GM19372 (cell line): ENCODE data around the gene SEC14L1.
A peak's percentile ranks its signal among the peaks of the same experiment; 100 is the strongest.

ENCODE experiments used
- ATAC-seq: cut with Tn5 transposase; IDR thresholded peaks from one replicate; pipeline ENCODE4 v1.9.1; 2021; ENCODE audit warnings: mild to moderate bottlenecking, low read depth, moderate library complexity; ENCODE audit not compliant: unreplicated experiment

The SEC14L1 gene

DNA sequence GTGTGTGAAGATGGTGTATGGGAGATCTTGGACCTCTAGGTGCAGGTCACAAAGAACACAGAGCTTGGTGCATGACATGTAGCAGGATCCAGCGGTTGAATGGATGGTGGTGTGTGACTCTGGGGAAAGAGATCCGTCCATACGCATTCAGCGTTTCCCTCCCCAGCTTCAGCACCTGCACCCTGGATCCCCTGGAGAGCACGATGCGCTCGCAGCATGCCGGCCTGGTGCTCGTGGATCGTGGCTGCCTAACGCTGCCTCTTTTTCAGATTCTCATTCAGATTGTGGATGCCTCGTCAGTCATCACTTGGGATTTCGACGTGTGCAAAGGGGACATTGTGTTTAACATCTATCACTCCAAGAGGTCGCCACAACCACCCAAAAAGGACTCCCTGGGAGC, 70.9 kb downstream of the SEC14L1 start:
- ATAC-seq: no peak

DNA sequence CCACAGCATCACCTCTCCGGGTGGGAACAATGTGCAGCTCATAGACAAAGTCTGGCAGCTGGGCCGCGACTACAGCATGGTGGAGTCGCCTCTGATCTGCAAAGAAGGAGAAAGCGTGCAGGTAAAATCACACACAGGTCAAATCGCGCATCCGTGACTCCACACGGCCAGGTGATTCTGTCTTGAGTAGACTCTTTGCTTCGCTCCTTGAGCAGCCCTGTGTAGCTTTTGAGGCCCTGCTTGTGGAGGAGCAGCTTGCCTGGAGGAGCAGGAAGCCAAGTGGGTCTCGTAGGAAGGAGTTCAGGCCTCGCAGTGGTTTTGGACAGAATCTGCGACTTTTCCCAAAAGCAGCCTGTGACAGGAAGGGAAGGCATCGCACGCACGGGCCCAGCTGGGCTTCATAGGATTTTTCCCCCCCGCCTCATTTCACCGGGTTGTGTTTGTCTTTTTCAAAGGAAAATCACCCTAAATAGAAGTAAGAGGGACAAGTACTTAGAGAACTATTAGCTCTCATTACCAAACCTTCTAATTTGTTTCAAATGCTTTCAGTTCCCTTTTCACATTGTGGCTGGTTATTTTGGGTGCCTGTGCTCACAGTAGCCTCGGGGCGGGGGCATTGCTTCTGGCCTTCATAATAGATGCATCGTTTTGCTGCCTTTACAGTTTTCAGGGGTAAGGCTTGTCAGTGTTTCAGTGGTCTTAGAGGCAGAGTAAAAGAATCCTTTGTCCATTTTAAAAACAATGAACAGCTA, 71.5 kb downstream of the SEC14L1 start:
- peak; percentile 83 for ATAC-seq

DNA sequence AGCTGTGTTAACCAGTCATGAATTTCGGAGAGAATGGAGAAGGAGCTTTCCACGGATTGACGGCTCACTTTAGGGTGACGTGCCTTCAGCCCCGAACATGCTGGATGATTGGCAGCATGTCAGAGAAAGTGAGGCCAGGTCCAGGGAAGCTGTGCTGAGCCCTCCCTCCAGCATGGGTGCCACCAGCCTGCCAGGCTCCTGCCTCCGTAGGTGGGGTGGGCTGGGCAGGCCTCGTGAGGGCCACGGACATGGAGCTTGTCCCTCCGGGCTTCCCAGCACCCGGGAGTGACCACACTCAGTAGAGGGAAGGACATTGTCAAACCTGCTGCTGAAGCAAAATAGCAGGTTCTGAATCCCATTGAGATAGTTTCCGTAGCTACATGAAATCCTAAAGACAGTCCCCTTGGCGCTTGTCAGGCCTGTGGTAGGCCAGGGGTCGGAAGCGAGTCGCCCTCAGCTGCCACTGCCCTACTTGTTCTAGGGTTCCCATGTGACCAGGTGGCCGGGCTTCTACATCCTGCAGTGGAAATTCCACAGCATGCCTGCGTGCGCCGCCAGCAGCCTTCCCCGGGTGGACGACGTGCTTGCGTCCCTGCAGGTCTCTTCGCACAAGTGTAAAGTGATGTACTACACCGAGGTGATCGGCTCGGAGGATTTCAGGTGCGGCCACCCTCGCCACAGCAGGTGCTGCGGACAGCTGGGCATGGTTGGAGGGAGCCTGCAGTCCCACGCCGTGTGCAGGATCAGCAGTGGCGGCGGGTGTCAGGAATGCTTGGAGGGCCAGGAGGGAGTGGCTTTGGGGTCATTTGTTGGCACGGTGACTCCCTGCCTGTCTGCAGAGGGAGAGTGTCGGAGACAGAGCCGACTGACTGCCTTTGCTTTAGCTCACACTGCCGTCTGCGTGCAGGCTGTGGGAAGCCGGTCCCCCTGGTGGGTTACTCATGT, 72.3 kb downstream of the SEC14L1 start:
- no peak for ATAC-seq

DNA sequence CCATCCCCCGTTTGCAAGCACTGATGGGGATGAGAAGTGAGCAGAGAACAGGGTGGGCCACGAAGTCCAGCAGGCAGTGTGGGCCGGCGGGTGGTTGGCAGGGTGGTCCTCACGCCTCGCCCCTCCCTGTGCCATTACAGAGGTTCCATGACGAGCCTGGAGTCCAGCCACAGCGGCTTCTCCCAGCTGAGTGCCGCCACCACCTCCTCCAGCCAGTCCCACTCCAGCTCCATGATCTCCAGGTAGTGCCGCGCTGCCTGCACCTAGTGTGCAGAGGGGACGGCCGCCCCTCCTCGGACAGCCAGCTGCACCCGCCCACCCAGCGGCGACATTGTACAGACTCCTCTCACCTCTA, 73.0 kb downstream of the SEC14L1 start:
- ATAC-seq: no peak

DNA sequence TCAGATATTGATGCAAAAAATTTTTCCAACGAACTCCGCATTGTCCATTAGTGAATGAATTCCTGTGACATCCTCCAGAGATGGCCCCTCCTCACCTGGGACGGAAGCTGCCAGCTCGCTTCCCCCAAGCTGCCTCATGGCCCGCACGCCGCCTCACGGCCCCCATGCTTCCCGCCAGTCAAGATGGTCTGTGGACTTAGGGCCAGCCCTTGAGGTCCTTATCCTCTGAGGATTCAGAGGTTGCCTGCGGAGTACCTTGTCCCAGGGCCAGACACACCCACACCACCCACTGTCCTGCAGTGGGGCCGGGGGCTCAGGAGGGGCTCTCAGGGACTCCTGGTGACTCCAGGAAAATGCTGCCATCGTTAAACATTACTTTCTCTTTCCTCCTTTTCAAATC, 73.6 kb downstream of the SEC14L1 start:
- no peak for ATAC-seq

DNA sequence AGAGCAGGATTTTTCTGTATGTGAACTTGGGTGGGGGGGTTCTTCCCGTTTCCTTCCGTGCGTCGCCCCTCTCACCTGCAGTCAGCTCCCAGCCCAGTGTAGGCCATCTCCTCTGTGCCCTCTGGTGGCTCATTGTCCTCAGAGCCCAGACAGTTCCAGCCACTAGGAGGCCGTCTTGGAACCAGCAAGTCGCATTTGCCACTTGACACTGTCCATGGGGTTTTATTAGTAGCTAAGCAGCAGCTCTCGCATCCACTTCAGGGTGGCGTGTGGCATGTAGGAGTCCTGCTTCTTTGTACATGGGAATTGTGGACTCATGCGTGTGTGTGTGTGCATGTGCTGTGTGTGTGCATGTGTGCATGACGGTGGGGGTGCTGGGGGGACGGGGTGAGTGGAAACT, 74.0 kb downstream of the SEC14L1 start:
- no peak for ATAC-seq

DNA sequence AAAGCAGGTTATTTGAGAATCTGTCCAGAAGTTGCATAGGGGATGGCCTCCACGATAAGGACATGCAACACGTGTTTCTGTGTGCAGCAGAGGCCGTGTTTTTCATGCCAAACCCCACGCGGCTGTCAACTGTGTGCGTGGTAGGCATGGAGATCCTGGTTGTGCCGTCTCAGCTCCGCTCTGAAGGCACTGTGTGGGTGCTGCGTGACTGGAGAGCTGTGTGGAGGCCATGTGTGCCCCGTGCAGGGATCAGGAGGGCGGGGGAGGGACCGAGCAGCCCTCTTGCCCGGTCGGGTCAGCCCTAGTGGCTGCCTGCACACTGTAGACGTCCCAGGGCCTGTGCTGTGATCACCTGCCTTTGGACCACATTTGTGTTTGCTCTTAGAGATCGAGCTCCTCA, 74.5 kb downstream of the SEC14L1 start:
- ATAC-seq: no peak

DNA sequence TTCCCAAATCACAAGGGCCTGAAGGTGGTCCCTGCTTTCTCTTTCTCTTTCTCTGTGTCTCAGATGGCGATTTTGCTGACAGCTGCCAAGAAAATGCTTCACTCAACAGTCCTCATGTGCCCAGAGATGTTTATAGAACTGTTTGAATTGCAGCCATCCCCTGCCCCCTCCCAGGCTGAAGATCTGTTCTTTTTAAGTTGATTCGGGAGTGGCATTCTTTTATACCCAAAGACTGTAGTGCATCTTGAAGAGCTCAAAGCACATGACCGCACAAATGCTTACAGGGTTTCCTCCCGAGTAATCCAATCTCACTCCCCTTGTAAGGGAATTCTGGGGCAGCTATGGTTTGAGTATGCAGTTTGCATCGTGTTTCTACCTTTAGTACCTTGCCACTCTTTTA, 75.7 kb downstream of the SEC14L1 start:
- no peak for ATAC-seq

DNA sequence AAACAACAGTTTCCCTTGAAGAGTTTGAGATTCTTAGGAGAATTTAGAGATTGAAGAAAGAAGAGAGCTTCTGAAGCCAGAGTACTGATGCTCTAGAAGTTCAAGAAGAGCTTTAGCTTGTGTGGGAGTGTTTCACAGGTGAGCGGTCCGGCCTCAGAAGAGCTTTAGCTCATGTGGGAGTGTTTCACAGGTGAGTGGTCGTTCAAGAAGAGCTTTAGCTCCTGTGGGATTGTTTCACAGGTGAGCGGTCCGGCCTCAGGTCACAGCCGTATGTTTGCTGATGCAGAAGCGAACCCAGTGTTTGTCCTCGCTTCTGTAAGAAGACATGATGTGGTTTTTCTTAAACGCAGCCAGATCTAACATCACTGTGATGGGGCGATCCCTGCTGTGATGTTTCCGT, 76.4 kb downstream of the SEC14L1 start:
- no peak for ATAC-seq

DNA sequence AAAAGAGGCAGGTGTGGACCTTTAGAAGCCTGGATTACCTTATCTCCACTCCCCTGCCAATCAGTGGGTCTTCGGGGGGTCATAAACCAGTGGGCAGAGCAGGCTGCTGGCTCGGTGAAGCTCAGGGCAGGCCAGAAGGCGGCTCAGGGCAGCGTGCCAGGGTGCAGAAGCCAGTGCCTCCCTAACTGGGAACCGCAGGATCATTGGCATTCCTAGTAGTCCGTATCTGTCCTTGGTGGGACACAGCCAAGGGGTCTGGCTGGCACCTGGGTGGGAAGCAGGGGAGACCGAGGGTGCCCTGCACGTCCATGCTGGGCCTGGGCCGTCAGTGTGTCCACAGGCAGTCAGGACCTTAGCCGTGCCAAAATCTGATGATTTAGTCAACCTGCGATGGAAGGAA, 76.8 kb downstream of the SEC14L1 start:
- ATAC-seq: no peak

DNA sequence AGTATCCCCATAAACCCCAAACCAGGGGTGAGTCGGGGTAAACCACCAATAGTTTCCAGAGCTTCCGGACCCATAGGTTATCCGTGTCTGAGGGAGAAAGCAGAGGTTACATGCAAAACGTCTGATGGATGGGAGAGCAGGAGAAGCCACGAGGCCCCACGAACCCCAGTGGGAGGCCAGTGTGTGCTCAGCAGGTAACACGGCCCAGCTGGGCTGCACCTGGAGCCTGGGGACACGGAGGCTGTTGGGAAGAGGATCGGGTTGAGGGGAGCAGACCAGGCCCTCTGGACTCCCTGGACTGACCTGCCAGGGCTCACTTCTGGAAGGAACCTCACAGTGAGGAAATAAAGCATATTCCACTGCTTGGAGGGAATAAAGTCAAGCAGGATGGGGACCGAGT, 78.1 kb downstream of the SEC14L1 start:
- no peak for ATAC-seq

DNA sequence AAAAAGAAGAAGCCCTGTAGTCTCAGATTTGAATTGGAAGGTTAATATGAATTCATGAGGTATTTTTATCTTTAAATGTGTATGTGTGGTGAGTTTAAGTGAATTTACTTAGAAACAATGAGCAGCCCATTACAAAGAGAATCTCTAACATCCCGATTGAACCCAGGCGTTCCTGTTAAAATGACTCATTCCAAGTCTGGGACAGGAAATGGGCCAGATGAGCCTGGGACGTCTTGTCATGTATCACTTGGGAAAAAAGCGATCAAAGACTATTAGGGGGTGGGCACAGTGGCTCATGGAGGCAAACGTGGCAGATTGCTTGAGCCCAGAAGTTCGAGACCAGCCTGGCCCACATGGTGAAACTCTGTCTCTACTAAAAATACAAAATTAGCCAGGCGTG, 81.6 kb downstream of the SEC14L1 start:
- ATAC-seq: no peak

DNA sequence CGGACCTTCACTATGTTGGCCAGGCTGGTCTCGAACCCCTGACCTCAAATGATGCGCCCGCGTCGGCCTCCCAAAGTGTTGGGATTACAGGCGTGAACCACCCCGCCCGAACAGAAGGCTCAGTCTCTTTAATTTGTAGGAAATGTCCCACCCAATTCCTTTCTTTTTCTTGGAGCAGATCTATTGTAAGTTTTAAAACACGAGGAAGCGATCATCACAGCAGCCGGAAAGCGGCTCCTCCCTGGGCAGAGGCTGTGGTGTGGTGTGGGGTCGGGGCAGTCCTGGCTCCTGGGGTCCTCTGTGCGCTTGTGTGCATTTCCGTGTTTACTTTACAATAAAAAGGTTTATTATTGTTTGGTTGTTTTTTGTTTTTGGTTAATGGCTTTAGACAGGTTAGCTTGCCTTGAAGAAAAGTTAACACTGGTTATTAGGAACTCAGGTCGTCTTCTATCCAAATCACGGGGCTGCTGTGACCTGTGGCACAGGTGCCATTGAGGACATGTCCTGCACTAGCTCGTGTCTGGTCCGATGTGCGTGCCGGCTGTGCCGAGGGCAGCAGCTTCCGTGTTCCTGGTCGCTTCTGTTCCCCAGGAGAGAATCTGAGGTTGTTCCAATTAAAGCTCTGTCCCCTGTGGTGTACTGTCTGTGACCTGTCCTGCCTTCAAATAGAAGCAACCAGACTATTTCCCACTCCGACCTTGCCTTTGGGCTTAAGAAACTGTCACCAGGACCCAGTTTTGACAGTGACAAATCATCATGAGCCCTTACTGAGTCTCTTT, 83.1 kb downstream of the SEC14L1 start:
- no peak for ATAC-seq

DNA sequence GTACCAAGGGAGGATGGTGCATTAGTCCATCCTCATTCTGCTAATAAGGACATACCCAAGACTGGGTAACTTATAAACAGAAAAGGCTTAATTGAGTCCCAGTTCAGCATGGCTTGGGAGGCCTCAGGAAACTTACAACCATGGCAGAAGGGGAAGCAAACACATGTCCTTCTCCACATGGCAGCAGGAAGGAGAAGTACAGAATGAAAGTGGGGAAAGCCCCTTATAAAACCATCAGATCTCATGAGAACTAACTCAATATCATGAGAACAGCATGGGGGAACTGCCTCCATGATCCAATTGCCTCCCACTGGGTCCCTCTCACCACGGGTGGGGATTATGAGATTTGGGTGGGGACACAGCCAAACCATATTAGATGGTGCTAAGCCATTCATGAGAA, 84.5 kb downstream of the SEC14L1 start:
- ATAC-seq: no peak

DNA sequence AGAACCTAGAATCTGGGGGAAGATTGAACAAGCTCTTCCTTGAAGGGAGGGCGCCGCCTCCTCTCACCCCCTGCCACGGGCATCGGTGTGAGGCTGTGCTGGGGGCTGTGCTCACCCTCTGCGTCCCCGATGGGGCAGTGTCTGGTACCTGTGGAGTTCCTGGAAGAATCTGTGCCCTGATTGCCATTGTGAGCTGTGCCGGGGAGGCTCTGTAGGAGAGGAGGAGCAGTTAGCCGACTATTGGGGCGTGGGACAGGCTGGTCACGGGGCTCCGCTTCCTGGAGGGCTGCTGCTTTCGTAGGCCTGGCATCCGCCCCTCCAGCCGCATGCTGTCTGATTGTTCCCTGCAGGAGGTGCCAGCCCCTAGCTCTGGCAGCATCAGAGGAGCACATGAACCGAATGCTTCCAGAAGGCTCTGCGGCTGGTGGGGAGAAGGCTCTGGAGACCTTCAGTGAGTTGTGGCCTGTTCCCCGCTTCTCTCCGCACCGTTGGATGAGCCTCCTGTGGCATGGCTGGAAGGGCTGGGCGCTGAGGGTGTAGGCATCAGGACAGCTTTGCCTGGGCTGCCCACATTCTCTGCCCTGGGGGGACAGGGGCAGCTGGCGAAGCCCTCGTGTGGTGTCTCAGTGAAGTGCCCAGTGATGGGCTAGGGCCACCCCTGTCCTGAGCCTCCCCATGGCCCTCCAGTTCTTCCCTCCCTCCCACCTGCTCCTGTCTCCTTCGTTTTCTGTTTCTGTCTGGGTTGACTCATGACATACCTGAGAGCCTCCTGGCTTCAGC, 86.9 kb downstream of the SEC14L1 start:
- no peak for ATAC-seq

DNA sequence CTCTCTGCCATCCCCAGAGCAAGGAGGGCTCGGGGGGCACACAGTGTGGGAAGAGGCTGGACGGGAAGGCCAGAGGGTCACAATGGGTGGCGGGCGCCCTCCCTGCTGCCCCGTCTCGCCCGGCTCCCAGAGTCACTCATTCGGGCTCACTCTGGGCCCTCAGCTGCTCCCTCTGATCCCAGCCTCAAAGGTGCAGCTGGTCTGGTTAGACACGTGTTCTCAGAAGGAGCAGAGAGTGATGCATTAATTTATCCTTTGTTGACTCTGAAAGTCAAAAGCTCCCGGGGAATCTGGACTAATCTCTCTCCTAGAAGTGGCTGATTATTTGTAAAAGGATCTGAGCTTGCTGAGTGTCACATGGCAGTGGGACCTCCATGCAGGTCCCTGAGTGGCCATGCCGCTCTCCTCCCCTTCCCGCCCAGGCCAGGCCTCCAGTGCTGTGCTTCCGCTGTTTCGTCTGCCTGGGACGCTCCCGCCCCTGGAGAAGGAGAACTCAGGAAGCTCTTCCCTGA, 87.5 kb downstream of the SEC14L1 start:
- no peak for ATAC-seq

DNA sequence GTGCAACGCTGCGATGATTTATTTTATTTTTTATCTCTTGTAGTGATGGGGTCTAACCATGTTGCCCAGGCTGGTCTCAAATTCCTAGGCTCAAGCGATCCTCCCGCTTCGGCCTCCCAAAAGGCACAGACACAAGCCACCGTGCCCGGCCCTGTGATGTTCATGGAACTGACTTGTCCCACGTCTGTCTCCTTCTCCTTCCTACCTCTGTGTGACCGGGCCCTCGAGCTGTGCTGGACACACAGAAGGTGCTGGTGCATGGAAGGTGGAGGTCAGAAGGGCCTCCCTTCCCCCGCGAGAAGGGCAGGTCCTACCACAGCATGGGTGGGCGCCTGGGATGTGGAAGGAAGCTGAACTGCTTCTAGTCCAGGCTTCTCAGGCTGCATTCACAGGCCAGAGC, 88.0 kb downstream of the SEC14L1 start:
- ATAC-seq: no peak

DNA sequence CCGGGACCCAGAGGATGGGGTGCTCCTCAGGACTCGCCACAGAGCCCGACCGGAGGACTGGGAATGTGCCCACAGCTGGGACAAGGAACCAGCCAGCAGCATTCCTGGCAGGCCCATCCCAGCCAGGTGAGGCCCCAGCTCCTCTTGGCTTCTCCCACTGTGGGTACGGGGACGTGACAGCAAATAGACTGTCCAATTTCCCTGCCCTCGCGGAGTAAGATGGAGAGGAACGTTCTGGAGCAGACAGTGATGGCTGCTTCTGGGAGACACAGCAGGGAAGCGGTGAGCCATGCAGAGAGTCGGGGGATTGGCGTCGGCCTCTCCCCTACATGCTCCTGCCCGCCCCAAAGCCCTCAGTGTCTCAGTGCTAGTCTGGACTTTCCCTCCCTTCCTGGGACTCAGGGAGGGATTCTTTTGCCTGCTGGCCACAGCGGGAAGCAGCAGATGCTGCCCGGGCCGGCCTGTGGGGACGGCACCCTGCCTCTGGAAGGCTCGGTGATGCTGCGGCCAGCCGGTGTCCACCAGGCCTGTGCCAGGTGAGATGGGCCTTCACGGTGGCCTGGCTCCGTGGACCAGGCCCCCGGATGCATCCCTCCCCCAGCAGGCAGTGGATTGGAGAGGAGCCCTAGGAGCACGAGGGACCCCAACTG, 89.1 kb downstream of the SEC14L1 start:
- ATAC-seq: no peak

DNA sequence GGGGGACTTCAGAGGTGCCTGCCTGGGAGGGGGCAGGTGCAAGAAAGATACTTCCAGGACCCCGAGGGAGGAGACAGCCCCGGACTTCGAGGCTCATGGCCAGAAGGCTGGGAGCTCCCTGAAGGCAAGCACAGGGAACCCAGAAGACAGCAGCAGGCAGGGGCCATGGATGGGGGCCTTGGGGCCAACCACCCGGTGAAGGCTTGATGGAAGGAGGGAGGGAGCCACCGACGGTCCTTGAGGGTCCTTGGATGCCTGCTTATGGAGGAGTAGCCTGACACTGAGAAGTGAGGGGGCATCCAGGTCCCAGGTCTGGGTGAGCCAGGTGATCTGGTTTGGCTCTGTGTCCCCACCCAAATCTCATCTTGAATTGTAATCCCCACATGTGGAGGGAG, 89.7 kb downstream of the SEC14L1 start:
- no peak for ATAC-seq
